Measurements from ENCODE around the gene GNA15. TPM values are rescaled to one million over a fixed set of nuclear protein-coding genes. Genes with fewer than 3 reads are reported as not detected.

The GNA15 gene
- total RNA-seq, 4 donors from 2014 or later: 5.3 to 18.5 (median 8.4) TPM

DNA sequence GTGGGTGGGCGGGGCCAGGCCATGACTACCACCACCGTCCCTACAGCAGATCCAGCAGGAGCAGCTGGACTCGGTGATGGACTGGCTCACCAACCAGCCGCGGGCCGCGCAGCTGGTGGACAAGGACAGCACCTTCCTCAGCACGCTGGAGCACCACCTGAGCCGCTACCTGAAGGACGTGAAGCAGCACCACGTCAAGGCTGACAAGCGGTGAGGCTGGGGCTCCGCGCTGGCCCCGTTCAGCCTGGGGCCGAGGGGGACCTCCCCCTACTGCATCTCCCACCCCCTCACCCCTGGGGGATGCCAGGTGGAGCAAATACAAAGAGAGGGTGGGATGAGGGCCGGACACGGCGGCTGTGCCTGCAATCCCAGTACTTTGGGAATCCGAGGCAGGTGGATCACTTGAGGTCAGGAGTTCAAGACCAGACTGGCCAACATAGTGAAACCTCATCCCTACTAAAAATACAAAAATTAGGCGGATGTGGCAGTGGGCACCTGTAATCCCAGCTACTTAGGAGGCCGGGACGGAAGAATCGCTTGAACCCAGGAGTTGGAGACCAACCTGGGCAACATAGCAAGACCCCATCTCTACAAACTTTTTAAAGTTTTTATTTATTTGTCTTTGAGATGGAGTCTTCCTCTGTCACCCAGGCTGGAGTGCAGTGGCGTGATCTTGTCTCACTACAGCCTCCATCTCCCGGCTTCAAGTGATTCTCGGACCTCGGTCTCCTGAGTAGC is 70.6 kb downstream of the GNA15 start:
- TF ChIP-seq, protein P1, sequence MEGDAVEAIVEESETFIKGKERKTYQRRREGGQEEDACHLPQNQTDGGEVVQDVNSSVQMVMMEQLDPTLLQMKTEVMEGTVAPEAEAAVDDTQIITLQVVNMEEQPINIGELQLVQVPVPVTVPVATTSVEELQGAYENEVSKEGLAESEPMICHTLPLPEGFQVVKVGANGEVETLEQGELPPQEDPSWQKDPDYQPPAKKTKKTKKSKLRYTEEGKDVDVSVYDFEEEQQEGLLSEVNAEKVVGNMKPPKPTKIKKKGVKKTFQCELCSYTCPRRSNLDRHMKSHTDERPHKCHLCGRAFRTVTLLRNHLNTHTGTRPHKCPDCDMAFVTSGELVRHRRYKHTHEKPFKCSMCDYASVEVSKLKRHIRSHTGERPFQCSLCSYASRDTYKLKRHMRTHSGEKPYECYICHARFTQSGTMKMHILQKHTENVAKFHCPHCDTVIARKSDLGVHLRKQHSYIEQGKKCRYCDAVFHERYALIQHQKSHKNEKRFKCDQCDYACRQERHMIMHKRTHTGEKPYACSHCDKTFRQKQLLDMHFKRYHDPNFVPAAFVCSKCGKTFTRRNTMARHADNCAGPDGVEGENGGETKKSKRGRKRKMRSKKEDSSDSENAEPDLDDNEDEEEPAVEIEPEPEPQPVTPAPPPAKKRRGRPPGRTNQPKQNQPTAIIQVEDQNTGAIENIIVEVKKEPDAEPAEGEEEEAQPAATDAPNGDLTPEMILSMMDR (IDR thresholded peaks at IDR 0.05; ENCODE audit: low read depth): no peak

DNA sequence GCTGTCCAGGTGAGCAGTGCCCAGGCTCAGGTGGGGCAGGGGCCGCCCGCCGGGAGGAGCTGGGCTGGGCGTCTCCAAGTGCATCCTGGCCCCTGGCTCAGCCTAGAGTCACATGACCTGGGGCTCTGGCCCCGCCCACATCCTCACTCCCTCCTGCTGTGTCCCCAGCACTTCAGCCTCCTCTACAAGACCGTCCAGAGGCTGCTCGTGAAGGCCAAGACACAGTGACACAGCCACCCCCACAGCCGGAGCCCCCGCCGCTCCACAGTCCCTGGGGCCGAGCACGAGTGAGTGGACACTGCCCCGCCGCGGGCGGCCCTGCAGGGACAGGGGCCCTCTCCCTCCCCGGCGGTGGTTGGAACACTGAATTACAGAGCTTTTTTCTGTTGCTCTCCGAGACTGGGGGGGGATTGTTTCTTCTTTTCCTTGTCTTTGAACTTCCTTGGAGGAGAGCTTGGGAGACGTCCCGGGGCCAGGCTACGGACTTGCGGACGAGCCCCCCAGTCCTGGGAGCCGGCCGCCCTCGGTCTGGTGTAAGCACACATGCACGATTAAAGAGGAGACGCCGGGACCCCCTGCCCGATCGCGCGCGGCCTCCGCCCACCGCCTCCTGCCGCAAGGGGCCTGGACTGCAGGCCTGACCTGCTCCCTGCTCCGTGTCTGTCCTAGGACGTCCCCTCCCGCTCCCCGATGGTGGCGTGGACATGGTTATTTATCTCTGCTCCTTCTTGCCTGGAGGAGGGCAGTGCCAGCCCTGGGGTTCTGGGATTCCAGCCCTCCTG is 71.8 kb downstream of the GNA15 start:
- TF ChIP-seq, protein P1 (IDR thresholded peaks at IDR 0.05; ENCODE audit: low read depth): no peak

DNA sequence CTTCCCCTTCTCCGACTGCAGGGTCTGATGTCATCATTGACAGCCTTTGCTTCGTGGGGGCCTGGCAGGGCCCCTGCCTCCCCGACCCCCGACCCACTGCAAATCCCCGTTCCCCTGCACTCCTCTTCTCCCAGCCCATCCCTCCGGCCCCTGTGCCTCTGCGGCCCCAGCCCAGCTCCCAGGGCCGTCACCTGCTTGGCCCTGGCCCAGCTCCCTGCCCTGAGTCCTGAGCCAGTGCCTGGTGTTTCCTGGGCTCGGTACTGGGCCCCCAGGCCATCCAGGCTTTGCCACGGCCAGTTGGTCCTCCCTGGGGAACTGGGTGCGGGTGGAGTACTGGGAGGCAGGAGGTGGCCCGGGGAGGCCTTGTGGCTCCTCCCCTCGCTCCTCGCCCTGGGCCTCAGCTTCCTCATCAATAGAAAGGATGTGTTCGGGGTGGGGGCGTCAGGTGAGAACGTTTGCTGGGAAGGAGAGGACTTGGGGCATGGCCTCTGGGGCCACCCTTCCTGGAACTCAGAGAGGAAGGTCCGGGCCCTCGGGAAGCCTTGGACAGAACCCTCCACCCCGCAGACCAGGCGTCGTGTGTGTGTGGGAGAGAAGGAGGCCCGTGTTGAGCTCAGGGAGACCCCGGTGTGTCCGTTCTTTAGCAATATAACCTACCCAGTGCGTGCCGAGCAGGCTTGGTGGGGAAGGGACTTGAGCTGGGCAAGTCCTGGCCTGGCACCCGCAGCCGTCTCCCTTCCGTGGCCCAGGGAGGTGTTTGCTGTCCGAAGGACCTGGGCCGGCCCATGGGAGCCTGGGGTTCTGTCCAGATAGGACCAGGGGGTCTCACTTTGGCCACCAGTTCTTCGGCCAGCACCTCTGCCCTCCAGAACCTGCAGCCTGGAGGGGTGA is 72.7 kb downstream of the GNA15 start:
- TF ChIP-seq, protein P1 (IDR thresholded peaks at IDR 0.05; ENCODE audit: low read depth): no peak

DNA sequence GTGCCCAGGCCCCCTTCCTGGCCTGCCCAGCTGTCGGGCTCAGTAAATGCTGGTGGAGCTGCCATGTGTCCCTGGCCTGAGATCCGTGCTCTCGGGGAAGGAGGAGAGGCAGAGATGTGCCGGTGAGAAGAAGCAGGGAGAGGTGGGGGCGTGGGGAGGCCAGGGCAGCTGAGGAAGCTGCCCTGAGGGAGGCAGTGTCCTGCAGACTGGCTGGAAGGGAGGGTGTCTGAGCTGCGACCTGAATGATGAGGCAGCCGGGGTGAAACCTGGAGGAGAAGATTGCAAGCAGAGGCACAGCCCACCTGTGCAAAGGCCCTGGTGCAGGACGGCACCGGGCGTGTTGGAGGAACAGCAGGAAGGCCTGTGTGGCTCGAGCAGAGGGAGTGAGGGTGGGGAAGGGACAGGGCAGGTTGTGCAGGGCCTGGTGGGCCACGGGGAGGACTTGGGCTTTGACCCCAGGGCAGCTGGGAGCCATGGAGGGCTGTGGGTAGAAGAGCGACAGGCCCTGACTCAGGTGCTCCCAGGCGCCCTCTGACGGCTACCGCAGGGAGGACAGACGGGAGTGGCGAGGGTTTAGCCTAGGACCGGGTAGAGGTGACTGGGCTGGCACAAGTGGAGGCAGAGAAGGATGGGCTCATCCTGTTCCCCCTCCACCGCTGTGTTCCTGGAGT is 74.6 kb downstream of the GNA15 start:
- TF ChIP-seq, protein P1 (IDR thresholded peaks at IDR 0.05; ENCODE audit: low read depth): no peak

DNA sequence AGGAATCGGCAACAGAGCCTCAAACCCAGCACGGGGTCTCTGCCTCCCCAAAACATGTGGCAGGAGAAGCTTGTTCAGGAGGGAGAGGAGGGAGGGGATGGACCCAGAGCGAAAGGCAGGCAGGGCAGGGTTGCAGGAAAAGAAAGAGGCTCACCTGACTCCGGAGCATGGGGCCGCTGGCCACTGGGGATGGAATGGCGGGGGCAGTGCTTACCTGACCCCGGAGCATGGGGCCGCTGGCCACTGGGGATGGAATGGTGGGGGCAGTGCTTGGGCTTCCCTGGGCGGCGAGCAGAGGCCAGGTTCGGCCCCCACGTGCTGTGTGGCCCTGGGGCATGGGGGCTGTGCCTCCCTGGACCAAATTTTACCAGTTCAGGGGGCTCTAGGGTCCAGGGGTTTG is 75.4 kb downstream of the GNA15 start:
- TF ChIP-seq, protein P1 (IDR thresholded peaks at IDR 0.05; ENCODE audit: low read depth): no peak

DNA sequence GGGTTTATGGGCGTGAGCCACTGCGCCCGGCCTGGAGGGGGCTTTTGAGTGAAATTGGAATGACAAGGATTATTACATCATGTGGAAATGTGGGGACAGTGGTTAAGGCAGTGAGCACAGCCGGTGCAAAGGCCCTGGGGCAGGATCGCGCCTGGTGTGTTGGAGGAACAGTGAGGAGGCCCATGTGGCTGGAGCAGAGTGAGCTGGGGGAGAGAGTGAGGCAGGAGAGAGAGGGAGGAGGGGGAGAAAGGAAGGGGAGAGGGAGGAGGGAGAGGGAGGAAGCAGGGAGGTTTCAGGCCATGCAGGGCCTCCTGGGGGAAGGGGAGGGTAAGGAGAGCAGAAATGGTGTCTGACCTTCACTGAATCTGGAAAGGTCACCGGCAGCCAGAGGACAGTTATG is 77.3 kb downstream of the GNA15 start:
- TF ChIP-seq, protein P1 (IDR thresholded peaks at IDR 0.05; ENCODE audit: low read depth): no peak

Other genes starting within 250 kb of the GNA15 start
- 1 to 10 TPM; 2.9 to 5.5 (median 3.5) TPM for gene ZNF57, start 235.1 kb upstream of the GNA15 start, total RNA-seq
- 1 to 10 TPM; 2.1 to 6.0 (median 3.1) TPM for gene ZNF77, start 191.1 kb upstream of the GNA15 start, total RNA-seq
- 1 to 10 TPM in 1 of 4 donors, not detected in 3; 1.8 TPM for gene TLE6, start 158.5 kb upstream of the GNA15 start, total RNA-seq
- gene TLE2, start 106.8 kb upstream of the GNA15 start, total RNA-seq: 10 to 100 TPM in 2 of 4 donors, 1 to 10 TPM in 2; 6.5 to 29.7 (median 16.3) TPM
- 100 to 1,000 TPM; 200 to 309 (median 226) TPM for gene TLE5, start 73.5 kb upstream of the GNA15 start, total RNA-seq
- gene GNA11, start 41.7 kb upstream of the GNA15 start, total RNA-seq: 10 to 100 TPM; 20.2 to 57.3 (median 27.4) TPM
- 1 to 10 TPM in 3 of 4 donors, under 1 TPM in 1; 0.49 to 4.9 (median 3.1) TPM for gene S1PR4, start 42.7 kb downstream of the GNA15 start, total RNA-seq
- 10 to 100 TPM; 20.0 to 34.9 (median 24.5) TPM for gene NCLN, start 49.9 kb downstream of the GNA15 start, total RNA-seq
- not detected for gene CELF5, start 88.6 kb downstream of the GNA15 start, total RNA-seq
- 100 to 1,000 TPM in 1 of 4 donors, 10 to 100 TPM in 3; 45.2 to 191 (median 76.8) TPM for gene NFIC, start 230.6 kb downstream of the GNA15 start, total RNA-seq